HS-5 (cell line): ENCODE results near the gene IL32.

Experiments
- DNase-seq: peaks from one replicate; pipeline ENCODE4 v3.0.0-alpha.2; 2012; ENCODE audit warnings: low read depth

The IL32 gene

DNA sequence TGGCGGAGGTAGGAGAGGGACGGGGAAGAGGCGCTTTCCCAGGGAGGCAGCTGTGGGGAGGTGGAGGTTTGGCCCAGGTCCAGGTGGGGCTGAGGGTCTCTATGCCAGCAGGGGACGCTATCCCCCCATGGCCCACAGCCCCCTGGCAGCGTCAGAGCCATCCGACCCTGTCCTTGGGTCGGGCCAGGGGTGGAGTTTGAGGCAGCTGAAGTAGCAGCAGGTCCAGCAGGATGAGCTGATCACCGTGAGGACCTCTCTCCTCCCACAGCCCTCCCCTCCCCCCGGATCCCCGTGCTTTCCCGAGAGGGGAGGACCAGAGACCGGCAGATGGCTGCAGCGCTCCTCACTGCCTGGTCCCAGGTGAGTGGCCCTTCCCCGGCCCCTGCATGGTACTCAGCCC lies 50.1 kb downstream of the IL32 start:
- DNase-seq, result no peak

DNA sequence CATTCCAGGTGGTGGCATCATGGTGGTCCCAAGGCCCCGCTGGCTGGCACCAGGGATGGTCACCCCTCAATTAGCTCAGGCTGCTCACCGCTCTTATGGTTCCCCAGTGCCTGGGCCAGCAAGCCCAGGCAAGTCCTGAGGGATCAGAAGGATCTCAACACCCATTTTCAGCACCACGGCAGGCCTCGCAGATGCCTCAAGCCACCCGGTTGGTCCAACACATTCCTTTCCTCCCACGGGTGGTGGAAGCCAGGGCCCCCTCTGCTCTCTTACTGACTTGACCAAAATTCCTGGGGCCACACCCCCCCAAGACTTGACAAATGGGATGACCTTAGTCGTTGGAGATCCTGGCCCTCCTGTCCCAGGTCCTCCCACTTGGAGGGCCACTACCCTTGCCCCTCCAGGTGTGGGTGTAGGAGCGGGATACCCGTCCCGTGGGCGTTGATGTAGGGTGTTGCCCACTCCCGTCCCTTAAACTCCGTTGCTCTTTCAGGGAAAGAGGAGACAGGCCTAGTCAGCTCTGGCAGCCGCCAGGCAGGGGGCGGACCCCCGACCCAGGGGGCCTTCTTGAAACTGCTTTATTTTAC lies 52.9 kb downstream of the IL32 start:
- no peak for DNase-seq

GRCh38 chr16:3118846-3119245 lies 53.4 kb downstream of the IL32 start:
- DNase-seq, result no peak
